Gastroesophageal sphincter (tissue), 3 donors: ENCODE results near the gene BANK1.

Experiments used
- POLR2AphosphoS5 ChIP-seq: sonication (generic); formaldehyde crosslinking; IDR thresholded peaks from one replicate; pipeline ENCODE4 v1.6.1; 2017; ENCODE audit warnings: antibody characterized with exemption
- TF ChIP-seq, protein P1 (sequence below), 4 experiments: fragments of 200-600 bp in 2 of 4; fragments of 450-650 bp in 2 of 4; sonication (generic) in 1 of 4; IDR thresholded peaks; one replicate each; pipeline ENCODE4 v1.5.1; 2017 to 2019; ENCODE audit warnings: antibody characterized with exemption in 4 of 4, mild to moderate bottlenecking in 2 of 4, moderate library complexity in 2 of 4

DNA sequence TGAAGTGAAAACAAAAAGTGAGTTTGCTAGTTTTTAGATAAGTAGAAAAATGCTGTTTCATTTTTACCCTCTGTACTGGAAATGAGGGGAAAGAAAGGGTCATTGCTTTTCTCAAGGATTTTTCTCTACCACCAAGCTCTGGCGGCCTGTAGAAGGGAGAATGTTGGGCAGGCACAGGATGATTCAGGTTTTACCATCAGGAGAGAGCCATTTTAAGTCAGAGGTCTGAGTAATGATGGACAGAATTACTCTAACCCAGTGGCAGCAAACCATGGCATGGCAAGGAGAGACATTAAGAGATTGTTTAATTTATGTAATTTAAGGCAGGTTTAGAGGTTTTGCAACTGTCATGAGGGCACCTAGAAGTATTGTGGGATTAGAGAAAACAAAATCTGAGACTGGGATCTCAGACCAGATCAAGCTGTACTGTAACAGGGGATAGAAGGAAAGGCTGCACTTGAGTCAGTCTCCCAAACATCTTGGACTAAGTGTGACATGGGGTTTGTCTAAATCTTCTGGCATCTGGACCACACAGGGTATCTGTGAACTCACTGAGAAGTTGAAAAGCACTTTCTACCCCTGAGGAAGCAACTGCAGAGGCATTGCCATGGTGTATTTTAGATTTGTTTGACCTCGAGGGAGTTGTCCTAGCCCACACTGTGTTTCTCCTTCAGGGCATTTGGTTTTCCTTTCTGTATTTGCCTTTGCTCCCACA lies 81.6 kb downstream of the BANK1 start:
- TF ChIP-seq, protein P1, sequence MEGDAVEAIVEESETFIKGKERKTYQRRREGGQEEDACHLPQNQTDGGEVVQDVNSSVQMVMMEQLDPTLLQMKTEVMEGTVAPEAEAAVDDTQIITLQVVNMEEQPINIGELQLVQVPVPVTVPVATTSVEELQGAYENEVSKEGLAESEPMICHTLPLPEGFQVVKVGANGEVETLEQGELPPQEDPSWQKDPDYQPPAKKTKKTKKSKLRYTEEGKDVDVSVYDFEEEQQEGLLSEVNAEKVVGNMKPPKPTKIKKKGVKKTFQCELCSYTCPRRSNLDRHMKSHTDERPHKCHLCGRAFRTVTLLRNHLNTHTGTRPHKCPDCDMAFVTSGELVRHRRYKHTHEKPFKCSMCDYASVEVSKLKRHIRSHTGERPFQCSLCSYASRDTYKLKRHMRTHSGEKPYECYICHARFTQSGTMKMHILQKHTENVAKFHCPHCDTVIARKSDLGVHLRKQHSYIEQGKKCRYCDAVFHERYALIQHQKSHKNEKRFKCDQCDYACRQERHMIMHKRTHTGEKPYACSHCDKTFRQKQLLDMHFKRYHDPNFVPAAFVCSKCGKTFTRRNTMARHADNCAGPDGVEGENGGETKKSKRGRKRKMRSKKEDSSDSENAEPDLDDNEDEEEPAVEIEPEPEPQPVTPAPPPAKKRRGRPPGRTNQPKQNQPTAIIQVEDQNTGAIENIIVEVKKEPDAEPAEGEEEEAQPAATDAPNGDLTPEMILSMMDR (IDR thresholded peaks at IDR 0.05), result no peak
- TF ChIP-seq POLR2AphosphoS5, result no peak
